Renal pelvis (tissue), 4 donors: ENCODE data around the gene IFI27. TPM values are rescaled to one million over a fixed set of nuclear protein-coding genes. Genes with fewer than 3 reads are reported as not detected.

ENCODE experiments used
- DNase-seq: peaks from one replicate; pipeline ENCODE4 v3.0.0-alpha.2; 2013
- polyA plus RNA-seq, 3 donors: library from polyadenylated mRNA; unstranded; fragments of 120-200 nt; gene quantifications; one replicate each; pipeline ENCODE4 v1.2.1, GENCODE V29; 2013; ENCODE audit not compliant: insufficient read length in 3 of 3

Gene IFI27
- polyA plus RNA-seq, 3 donors, result 5.1 to 9.1 (median 7.3) TPM

- no peak for DNase-seq
These were observed 12.8 kb downstream of the IFI27 start for GRCh38 chr14:94123296-94123695.

- no peak for DNase-seq
These were observed 13.3 kb downstream of the IFI27 start for GRCh38 chr14:94123868-94124267.

GRCh38 chr14:94124582-94125377 lies 14.2 kb downstream of the IFI27 start:
- DNase-seq, result no peak

DNA sequence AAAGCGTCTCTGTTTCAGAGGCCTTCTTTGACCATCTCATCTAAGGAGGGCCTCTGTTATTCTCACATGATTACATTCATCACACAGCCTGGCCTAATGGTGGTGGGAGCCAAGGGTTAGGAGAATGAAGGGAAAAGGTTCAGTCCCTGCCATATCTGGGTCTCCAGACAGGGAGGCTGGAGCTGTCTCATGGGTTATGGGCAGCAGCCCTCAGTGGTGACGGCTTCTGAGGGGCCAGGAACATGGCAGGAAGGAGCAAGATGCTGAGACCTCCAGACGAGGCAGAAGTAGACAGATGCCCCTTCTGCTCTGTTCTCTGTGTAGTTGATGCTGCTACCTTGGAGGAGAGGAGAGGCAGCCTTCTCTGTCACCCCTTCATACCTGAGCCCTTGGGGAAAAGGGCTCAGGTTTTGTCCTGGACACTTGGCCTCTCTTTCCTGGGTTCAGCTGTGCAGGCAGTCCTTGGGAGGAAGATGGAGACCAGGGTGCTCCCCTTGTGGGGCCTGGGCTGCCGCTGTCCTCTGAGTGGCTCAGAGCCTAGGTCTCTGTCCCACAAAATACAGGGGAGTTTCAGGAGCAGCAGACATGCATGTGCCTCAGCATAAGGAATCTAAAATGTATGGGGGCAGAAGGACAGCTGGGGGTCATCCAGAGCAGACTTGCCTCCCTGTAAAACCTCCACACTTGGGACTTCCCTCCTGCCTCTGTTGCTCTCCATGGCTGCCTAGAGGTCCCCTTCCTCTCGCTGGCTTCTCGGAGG lies 15.3 kb downstream of the IFI27 start:
- no peak for DNase-seq

DNA sequence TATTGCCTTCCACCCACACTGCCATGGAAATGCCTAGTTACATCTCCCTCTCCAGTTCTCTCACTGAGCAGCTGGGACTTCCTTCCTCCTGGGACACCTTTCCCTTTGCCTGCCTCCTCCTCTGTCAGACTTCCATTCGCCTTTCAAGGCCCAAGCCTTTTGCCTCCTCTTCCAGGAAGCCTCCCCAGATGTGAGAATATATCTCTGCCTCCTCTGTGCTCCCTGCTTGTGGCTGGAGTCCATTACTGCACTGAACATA lies 15.8 kb downstream of the IFI27 start:
- no peak for DNase-seq

DNA sequence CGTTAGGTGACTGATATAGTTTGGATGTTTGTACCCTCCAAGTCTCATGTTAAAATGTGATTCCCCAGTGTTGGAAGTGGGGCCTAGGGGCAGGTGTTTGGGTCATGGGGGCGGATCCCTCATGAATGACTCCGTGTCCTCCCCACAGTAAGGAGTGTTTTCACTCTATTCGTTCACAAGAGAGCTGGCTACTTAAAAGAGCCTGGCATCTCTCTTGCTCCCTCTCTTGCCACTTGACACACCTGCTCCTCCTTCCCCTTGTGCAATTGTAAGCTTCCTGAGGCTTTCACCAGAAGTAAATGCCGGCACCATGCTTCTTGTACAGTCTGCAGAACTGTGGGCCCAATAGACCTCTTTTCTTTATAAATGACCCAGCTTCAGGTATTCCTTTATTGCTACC lies 16.3 kb downstream of the IFI27 start:
- no peak for DNase-seq

DNA sequence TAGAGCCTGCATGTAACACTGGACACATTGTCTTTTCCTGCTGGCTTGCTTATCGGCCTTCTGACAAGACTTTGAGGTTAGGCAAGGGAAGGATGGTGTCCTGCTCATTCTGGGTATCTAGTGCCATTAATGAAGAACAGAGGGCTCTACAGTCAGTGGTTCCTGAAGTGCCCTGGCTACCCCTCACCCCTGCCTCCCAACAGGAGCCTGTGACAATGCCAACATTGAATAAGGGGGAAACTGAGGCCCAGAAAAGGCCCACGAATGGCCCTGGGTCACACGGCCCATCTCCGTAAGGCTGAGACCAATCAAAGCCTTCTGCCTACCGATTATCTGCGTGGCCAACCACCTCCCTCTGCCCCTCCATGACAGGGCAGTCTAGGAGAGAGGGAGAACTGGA lies 16.8 kb downstream of the IFI27 start:
- DNase-seq, result no peak

- no peak for DNase-seq
These were observed 17.8 kb downstream of the IFI27 start for GRCh38 chr14:94128216-94128839.

DNA sequence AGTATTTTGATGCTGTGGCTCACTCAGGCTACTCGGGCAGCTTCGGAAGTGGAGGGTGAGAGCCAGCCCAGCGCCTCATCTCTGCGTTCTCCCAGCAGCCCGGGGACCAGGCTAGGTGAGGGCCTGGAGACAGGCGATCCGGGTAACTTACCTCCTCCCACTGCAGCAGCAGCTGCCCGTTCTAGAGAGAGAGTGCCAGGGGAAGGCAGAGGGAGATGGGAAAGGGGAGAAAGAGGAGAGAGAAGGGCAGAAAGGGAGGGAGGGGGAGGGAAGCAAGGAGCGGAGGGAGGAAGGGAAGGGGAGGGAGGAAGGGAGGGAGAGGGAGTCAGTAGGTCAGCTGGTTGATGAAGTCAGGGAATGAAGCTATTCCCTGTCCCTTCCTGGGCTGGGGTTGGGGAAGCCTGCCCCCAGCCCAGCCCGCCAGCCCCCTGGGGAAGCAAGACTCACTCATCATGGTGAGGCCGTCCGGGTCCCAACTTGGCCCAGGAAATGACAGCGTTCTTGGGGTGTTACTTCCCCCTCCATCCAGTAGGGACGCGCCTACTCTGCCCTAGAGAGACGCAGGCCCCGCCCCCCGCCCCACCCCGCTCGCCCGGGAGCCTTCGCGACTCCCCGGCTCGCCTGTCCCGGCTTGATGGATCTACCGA lies 18.7 kb downstream of the IFI27 start, which contains the start of gene IFI27L2:
Gene IFI27L2, minus strand, starts transcription at position 494 of the 647 bp plus-strand sequence. Its CDS starts 40 bp downstream, at position 454.
- DNase-seq, result peak; percentile 72

- peak; percentile 28 for DNase-seq
These were observed 19.4 kb downstream of the IFI27 start for GRCh38 chr14:94129758-94130414.

DNA sequence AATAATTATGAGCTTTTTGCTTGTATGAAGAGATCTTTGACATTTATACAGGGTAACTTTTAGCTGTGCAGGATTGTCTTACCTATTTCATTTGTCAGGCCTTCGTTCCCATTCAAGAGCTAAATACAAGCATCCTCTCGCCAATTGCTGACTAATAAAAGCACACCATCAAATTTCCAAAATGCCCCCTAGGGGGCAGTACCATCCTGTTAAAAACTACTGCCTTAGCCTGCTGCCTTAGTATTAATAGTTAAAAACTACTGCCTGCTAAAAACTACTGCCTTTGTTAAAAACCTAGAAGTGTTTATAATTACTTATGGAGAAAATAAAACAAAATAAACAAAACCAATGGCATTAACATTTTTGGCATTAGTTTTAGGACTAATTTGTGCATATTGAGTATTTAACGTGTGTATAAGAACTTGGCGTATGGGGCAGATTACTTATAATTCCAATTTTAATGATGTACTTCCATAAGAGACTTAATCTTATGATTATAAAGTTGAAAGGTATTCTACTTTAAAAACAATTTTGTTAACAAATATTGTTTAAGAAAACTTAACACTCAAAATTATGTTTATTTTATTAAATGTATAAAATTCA lies 21.9 kb downstream of the IFI27 start:
- peak; percentile 69 for DNase-seq

DNA sequence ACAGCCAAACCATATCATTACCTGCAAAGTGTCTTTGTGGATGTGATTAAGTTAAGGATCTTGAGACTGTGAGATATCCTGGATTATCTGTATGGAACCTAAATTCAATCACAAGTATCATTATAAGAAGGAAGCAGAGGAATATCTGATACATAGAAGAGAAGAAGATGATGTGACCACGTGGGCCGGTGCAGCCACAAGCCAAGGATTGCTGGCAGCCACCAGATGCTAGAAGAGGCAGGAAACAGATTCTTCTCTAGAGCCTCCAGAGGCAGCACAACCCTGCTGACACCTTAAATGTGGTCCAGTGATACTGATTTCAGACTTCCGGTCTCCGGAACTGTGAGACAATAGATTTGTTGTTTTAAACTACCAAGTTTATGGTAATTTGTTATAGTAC lies 24.9 kb downstream of the IFI27 start:
- no peak for DNase-seq

GRCh38 chr14:94136575-94137331 lies 26.2 kb downstream of the IFI27 start:
- DNase-seq, result peak; percentile 77

- no peak for DNase-seq
These were observed 27.7 kb downstream of the IFI27 start for GRCh38 chr14:94138251-94138650.

DNA sequence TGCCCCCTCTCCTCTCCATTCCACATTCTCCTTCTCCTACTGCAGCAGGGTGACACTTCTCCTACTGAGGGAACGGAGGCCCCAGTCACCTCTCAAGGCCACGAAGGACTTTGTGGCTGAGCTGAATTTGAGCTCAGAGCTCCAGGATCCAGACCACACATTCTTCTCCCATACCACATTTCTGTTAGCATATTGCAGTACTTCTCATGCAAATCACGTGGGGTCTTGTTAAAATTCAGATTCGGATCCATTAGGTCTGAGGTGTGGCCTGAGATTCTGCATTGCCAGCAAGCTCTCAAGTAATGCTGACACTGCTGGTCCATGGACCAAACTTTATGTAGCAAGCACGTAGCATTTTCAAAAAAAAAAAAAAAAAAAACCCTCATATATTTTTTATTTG lies 28.5 kb downstream of the IFI27 start:
- DNase-seq, result no peak

GRCh38 chr14:94139421-94139820 lies 28.9 kb downstream of the IFI27 start:
- no peak for DNase-seq

DNA sequence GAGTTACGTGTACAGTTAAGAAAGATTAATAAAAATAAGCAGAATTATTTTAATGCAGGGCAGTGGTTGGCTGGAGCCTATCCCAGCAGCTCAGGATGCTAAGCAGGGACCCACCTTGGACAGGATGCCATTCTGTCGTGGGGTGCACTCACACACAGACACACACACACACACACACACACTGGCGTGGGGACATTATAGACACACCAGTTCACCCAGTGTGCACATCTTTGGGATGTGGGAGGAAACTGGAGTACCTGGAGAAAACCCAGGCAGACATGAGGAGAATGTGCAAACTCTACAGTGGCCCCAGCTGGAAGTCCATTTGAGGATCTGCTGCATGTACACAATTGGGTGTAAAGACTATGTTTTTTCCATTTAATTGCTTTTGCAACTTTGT lies 31.7 kb downstream of the IFI27 start:
- DNase-seq, result no peak

DNA sequence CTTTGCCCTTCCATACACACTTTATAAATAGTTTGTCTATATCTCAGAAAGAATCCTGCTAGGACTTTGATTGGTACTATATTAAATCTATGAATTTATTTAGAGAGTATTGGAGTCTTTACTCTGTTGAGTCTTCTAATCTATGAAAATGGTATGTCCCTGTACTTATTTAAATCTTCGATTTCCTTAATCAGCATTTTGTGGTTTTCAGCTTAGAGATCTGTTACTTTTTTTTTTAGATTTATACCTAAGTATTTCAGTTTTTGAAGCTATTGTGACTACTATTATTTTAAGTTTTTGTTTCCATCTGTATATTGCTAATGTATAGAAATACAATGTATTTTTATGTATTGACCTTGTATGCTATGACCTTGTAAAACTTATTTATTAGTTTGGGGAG lies 32.3 kb downstream of the IFI27 start:
- DNase-seq, result no peak

- DNase-seq, result no peak
These were observed 32.7 kb downstream of the IFI27 start for GRCh38 chr14:94143239-94143638.

DNA sequence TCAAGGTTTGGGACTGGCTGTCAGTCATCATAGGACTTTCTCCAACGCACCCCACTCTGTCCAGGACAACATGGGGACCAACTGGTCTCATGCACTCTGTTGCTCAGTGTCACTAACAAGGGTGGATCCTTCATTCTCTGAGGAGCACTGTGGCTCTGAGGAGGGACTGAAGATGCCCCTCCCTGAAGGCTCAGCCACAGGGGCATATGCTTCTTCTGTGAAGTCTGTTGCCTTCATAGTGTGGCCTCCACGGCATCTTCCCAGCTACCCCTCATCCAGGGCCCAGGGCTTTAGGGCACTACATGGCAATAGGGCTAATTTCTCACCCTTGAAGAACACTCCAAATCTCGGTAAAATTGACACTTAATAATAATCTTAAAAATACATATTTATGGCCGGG lies 33.2 kb downstream of the IFI27 start:
- no peak for DNase-seq

GRCh38 chr14:94144765-94145164 lies 34.2 kb downstream of the IFI27 start:
- no peak for DNase-seq
